Measurements from ENCODE around the gene ENOX1.

The ENOX1 gene

DNA sequence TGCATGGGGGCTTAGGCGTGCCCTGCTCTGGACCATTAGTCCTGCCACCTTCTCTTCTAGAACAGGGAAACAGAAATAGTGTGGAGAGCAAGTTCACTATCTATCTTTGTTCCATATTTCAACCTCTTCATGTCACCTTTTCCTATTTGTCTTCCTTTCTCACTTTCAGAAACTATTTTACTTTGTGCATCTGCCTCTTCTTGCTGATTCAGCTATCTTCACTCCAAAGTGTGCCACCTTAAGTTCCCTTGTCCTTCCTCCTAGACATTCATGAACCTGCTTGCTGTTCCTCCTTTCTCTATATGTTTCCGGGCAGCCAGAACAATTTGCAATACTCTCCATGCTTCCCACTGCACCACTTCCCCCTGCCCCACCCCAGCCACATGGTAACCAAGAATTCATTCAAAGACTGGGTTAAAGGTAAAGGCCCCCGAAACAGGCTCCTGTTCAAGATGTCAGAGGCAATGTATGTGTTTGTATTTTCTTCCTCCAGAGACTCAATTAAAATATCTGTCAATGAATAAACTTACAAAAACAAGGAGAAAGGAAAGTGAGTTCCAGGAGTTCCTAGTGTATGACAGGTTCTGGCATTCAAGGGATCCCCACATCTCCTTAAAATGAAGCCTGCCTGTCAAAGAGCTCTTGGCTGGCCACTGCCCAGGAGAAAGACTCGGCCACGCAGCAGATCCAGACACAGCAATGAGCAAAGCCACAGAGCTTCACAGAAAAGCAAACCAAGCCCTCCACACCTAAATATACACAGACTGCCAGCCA is 495.3 kb downstream of the ENOX1 start:
- no peak overlapping the region for H3K4me3 ChIP-seq (ENCODE audit: low read depth in 1 of 2, low read length in 2 of 2)
- no peaks in the 10 kb centered on the region for H3K27me3 ChIP-seq (ENCODE audit: control insufficient read depth in 1 of 2, insufficient read depth in 2 of 2, low read length in 2 of 2)
- H3K27ac ChIP-seq (ENCODE audit: low read depth, low read length), result no peak overlapping the region
- peaks cover 40% of the 10 kb centered on the region for H3K4me1 ChIP-seq (ENCODE audit: insufficient read depth, low read length)
- H3K36me3 ChIP-seq (ENCODE audit: insufficient read depth, low read length), result no peaks in the 10 kb centered on the region
- H3K9ac ChIP-seq (ENCODE audit: low read length), result no peak overlapping the region
- no peaks in the 10 kb centered on the region for H3K9me3 ChIP-seq (ENCODE audit: low read length)

DNA sequence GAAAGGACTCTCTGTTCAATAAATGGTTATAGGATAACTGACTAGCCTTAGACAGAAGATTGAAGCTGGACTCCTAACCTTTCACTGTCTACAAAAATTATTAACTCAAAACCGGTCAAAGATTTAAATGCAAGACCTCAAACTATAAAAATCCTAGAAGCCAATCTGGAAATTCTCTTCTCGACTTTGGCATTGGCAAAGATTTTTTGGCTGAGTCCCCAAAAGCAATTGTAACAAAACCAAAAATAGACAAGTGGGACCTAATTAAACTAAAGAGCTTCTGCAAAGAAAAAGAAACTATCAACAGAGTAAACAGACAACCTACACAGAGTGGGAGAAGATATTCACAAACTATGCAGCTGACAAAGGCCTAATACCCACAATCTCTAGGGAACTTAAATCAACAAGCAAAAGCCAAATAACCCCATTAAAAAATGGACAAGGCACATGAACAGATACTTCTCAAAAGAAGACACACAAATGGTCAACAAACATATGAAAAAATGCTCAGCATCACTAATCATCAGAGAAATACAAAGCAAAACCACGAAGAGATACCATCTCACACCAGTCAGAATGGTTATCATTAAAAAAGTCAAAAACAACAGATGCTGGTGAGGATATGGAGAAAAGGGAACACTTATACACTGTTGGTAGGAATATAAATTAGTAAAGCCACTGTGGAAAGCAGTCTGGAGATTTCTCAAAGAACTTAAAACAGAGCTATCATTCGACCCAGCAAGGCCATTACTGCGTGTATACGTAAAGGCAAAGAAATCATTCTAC is 497.1 kb downstream of the ENOX1 start:
- no peaks in the 10 kb centered on the region for H3K27me3 ChIP-seq (ENCODE audit: control insufficient read depth in 1 of 2, insufficient read depth in 2 of 2, low read length in 2 of 2)
- H3K36me3 ChIP-seq (ENCODE audit: insufficient read depth, low read length), result no peaks in the 10 kb centered on the region
- H3K9ac ChIP-seq (ENCODE audit: low read length), result no peak overlapping the region
- no peaks in the 10 kb centered on the region for H3K9me3 ChIP-seq (ENCODE audit: low read length)
- peaks cover 44% of the 10 kb centered on the region for H3K4me1 ChIP-seq (ENCODE audit: insufficient read depth, low read length)
- H3K4me3 ChIP-seq (ENCODE audit: low read depth in 1 of 2, low read length in 2 of 2), result no peak overlapping the region
- H3K27ac ChIP-seq (ENCODE audit: low read depth, low read length), result peak overlapping the region; percentile 54

DNA sequence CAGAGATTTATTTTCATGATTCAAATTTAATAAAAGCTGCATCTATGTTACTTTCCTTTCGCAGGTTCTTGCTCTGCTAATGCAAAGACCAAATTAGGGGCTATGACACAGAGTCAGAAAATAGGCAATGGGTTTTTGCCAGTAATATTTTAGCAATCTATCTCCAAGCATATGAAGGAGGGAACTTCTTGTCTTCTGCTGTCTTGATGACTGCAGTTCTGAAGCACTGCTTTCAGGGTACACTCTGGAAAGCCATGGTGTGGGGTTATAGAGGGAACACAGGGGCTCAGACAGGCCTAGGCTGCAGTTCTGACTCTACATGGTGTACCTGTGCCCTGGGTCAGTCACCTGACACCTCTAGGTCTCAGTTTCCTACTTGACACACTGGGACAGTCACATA is 500.0 kb downstream of the ENOX1 start:
- H3K27me3 ChIP-seq (ENCODE audit: control insufficient read depth in 1 of 2, insufficient read depth in 2 of 2, low read length in 2 of 2), result no peaks in the 10 kb centered on the region
- no peaks in the 10 kb centered on the region for H3K36me3 ChIP-seq (ENCODE audit: insufficient read depth, low read length)
- H3K27ac ChIP-seq (ENCODE audit: low read depth, low read length), result no peak overlapping the region
- H3K4me3 ChIP-seq (ENCODE audit: low read depth in 1 of 2, low read length in 2 of 2), result no peak overlapping the region
- no peak overlapping the region for H3K9ac ChIP-seq (ENCODE audit: low read length)
- H3K9me3 ChIP-seq (ENCODE audit: low read length), result no peaks in the 10 kb centered on the region
- H3K4me1 ChIP-seq (ENCODE audit: insufficient read depth, low read length), result peaks cover 39% of the 10 kb centered on the region

DNA sequence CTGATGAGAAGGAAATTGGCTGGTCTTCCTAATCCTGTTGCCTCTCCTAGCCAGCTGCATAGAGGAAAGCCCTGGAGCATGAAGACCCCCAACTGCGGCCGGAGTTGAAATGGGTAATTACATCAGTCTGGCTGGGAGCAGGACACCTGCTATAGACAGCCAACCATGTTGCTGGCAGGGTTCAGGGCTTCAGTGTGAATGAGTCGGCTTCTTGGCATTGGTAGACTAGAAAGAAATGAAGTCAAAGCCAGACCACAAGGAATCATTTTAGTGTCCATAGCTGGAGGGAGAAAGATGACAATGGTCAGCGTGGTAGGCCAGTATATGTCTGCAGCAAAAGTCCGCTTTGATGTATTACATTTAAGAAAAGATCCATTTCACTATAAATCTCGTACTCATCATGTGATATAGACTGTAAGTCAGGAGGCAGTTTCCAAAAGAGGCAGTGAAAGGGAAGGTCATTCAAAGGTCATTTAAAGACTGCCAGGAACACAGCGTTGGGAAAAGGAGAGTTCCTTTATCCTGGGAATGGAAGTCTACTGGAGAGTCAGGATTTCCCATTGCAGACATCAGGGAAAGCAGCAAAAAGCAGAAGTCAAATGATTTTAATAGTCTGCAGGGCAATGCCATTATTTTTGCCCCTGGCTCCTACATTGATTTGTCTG is 500.7 kb downstream of the ENOX1 start:
- Histone ChIP-seq H3K9ac (ENCODE audit: low read length) (no peak overlapping the region), H3K4me3 (ENCODE audit: low read depth in 1 of 2, low read length in 2 of 2) (no peak overlapping the region), H3K27ac (ENCODE audit: low read depth, low read length) (no peak overlapping the region), H3K9me3 (ENCODE audit: low read length) (no peaks in the 10 kb centered on the region), H3K4me1 (ENCODE audit: insufficient read depth, low read length) (peaks cover 32% of the 10 kb centered on the region), H3K36me3 (ENCODE audit: insufficient read depth, low read length) (no peaks in the 10 kb centered on the region), H3K27me3 (ENCODE audit: control insufficient read depth in 1 of 2, insufficient read depth in 2 of 2, low read length in 2 of 2) (no peaks in the 10 kb centered on the region)

DNA sequence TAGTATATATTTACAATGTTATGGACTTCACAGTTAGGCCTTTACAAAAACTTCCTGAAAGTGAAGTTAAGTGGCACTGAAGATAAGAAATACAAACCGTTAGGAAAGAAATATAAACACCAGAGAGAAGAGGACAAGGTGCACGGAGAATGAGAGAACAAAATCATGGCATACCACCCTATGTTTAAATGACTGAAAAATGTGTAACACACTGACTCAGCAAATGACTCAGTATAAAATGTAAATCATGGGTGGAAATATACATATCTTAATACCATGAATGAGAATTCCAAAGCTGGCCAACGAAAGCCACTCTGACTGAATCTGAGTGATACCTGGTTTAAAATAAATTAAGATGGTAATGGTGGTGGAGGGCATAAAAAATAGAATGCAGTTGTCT is 502.6 kb downstream of the ENOX1 start:
- no peaks in the 10 kb centered on the region for H3K36me3 ChIP-seq (ENCODE audit: insufficient read depth, low read length)
- no peak overlapping the region for H3K27ac ChIP-seq (ENCODE audit: low read depth, low read length)

DNA sequence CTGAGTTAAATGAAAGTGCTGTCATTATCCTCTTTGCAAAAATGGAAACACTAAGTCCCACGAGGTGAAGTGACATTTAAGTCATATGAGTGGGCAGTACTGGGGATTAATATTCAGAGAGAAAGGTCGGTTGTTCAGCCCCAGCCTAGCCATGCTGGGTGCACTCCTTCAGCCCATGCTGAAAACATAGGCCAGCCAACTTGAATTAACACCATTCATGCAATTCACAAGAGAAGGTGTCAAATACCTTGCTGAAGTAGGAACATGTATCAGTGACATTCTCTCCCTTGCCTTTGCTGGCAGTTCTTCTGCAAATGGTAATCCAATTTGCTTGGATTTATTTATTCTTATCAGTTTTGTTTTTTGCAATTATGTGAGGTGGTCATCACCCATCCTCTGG is 507.1 kb downstream of the ENOX1 start:
- Histone ChIP-seq H3K27ac (ENCODE audit: low read depth, low read length) (no peak overlapping the region), H3K4me1 (ENCODE audit: insufficient read depth, low read length) (peaks cover 19% of the 10 kb centered on the region), H3K36me3 (ENCODE audit: insufficient read depth, low read length) (no peaks in the 10 kb centered on the region), H3K27me3 (ENCODE audit: control insufficient read depth in 1 of 2, insufficient read depth in 2 of 2, low read length in 2 of 2) (no peaks in the 10 kb centered on the region), H3K4me3 (ENCODE audit: low read depth in 1 of 2, low read length in 2 of 2) (no peak overlapping the region), H3K9me3 (ENCODE audit: low read length) (no peaks in the 10 kb centered on the region), H3K9ac (ENCODE audit: low read length) (no peak overlapping the region)

More for the DNA sequence above, 502.6 kb downstream of the ENOX1 start:
- no peak overlapping the region for H3K4me3 ChIP-seq (ENCODE audit: low read depth in 1 of 2, low read length in 2 of 2)
- peaks cover 25% of the 10 kb centered on the region for H3K4me1 ChIP-seq (ENCODE audit: insufficient read depth, low read length)
- no peaks in the 10 kb centered on the region for H3K9me3 ChIP-seq (ENCODE audit: low read length)
- H3K9ac ChIP-seq (ENCODE audit: low read length), result no peak overlapping the region
- H3K27me3 ChIP-seq (ENCODE audit: control insufficient read depth in 1 of 2, insufficient read depth in 2 of 2, low read length in 2 of 2), result no peaks in the 10 kb centered on the region

DNA sequence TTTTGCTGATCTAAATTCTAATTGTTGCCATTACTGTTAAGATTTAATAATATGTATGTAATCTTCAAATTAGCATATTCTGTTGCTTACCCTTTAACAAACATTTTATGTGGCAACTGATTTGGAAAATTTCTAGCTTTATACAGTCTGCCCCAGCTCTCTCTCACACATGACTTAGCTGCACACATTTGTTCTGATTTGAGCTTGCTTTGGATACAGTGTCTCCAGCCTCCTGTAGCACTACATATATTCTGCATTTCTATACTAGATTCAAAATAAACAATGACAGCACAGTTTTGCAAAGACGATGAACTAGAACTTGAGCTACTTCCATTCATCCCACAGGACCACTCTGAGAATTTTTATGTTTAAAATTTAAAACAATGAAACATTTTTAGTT is 508.6 kb downstream of the ENOX1 start:
- Histone ChIP-seq H3K9me3 (ENCODE audit: low read length) (no peaks in the 10 kb centered on the region), H3K4me1 (ENCODE audit: insufficient read depth, low read length) (peaks cover 17% of the 10 kb centered on the region), H3K36me3 (ENCODE audit: insufficient read depth, low read length) (no peaks in the 10 kb centered on the region), H3K9ac (ENCODE audit: low read length) (no peak overlapping the region), H3K27me3 (ENCODE audit: control insufficient read depth in 1 of 2, insufficient read depth in 2 of 2, low read length in 2 of 2) (no peaks in the 10 kb centered on the region), H3K4me3 (ENCODE audit: low read depth in 1 of 2, low read length in 2 of 2) (no peak overlapping the region), H3K27ac (ENCODE audit: low read depth, low read length) (no peak overlapping the region)

DNA sequence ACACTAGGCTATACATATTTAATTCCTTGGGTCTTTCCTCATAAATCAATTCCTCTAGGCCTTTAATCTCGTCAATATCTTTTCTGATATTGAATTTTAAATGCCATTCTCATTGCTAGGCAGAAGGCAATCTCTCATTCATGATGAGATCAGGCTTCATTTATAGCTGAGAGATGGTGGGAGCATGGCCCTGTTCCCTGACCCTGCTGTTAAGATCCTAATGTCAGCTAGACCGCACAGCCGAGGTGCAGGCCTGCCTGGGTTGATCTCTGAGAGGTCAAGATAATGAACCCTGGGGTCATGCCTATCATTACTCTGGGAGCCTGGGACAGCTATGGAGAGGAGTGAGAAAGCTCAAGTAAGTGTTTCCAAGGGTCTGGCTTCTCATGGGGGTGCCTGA is 509.6 kb downstream of the ENOX1 start:
- no peaks in the 10 kb centered on the region for H3K9me3 ChIP-seq (ENCODE audit: low read length)
- no peaks in the 10 kb centered on the region for H3K36me3 ChIP-seq (ENCODE audit: insufficient read depth, low read length)

DNA sequence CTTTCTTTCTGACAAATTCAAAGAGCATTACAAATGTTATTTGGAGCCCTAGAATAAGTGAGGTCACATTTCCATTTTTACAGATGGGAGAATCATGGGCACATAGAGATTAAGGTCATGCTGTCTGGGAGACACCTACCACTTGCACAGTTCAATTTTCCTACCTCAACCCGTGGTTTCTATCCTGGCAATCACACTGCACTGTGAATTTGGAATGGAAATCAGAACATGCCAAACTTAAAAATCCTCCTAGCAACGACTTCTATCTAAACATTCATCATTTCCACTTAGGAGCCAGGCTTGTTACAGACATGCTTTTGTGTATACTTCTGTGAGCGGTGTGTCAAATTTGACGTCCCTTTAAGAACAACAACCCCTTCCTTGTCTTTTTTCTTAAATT is 511.9 kb downstream of the ENOX1 start:
- Histone ChIP-seq H3K4me1 (ENCODE audit: insufficient read depth, low read length) (peaks cover 27% of the 10 kb centered on the region), H3K9ac (ENCODE audit: low read length) (no peak overlapping the region), H3K27ac (ENCODE audit: low read depth, low read length) (no peak overlapping the region), H3K9me3 (ENCODE audit: low read length) (no peaks in the 10 kb centered on the region), H3K27me3 (ENCODE audit: control insufficient read depth in 1 of 2, insufficient read depth in 2 of 2, low read length in 2 of 2) (no peaks in the 10 kb centered on the region), H3K4me3 (ENCODE audit: low read depth in 1 of 2, low read length in 2 of 2) (no peak overlapping the region), H3K36me3 (ENCODE audit: insufficient read depth, low read length) (no peaks in the 10 kb centered on the region)

More for the DNA sequence above, 509.6 kb downstream of the ENOX1 start:
- H3K4me1 ChIP-seq (ENCODE audit: insufficient read depth, low read length), result peaks cover 17% of the 10 kb centered on the region
- H3K4me3 ChIP-seq (ENCODE audit: low read depth in 1 of 2, low read length in 2 of 2), result no peak overlapping the region
- H3K27me3 ChIP-seq (ENCODE audit: control insufficient read depth in 1 of 2, insufficient read depth in 2 of 2, low read length in 2 of 2), result no peaks in the 10 kb centered on the region
- no peak overlapping the region for H3K9ac ChIP-seq (ENCODE audit: low read length)
- no peak overlapping the region for H3K27ac ChIP-seq (ENCODE audit: low read depth, low read length)

DNA sequence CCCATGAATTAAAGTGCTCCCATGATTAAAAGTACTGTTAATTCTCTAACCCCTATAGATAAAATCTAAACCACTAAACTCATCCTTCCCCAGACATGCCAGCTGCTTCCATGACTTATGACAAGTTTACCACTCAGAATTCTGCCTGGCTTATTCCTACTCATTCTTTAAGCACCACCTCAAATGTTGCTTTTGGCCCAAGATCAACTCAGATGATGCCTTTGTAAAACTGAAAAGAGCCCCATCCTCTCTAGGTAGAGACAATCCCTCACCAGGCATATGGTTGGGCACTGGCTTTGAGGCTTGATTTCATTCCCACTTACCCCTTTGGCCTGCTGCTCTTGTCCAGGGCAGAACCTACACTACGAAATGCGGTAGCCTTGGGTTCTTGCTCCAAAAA is 513.4 kb downstream of the ENOX1 start:
- no peaks in the 10 kb centered on the region for H3K9me3 ChIP-seq (ENCODE audit: low read length)
- no peak overlapping the region for H3K27ac ChIP-seq (ENCODE audit: low read depth, low read length)
- H3K4me3 ChIP-seq (ENCODE audit: low read depth in 1 of 2, low read length in 2 of 2), result no peak overlapping the region
- no peaks in the 10 kb centered on the region for H3K27me3 ChIP-seq (ENCODE audit: control insufficient read depth in 1 of 2, insufficient read depth in 2 of 2, low read length in 2 of 2)
- no peak overlapping the region for H3K9ac ChIP-seq (ENCODE audit: low read length)
- peaks cover 39% of the 10 kb centered on the region for H3K4me1 ChIP-seq (ENCODE audit: insufficient read depth, low read length)
- H3K36me3 ChIP-seq (ENCODE audit: insufficient read depth, low read length), result no peaks in the 10 kb centered on the region

DNA sequence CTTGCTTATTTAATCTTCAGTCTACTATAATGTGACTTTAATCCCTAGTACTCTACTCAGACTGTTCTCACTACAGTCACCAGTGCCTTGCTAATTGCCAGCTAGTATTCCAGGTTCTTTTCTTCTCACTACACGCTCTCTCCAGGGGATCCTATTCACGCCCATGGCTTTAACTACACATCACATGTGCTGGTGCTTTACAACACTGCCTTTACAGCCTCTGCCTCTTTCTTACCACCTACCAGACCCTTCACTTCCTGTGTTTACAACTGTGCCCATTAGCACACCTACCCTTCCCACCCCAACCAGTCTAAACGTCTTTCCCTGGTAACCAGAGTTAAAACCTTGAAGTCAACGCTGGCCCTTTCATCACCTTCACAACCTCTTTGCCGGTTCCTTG is 513.9 kb downstream of the ENOX1 start:
- H3K4me1 ChIP-seq (ENCODE audit: insufficient read depth, low read length), result peaks cover 39% of the 10 kb centered on the region
- H3K27me3 ChIP-seq (ENCODE audit: control insufficient read depth in 1 of 2, insufficient read depth in 2 of 2, low read length in 2 of 2), result no peaks in the 10 kb centered on the region
- H3K9ac ChIP-seq (ENCODE audit: low read length), result no peak overlapping the region
- no peak overlapping the region for H3K27ac ChIP-seq (ENCODE audit: low read depth, low read length)
- H3K4me3 ChIP-seq (ENCODE audit: low read depth in 1 of 2, low read length in 2 of 2), result no peak overlapping the region
- H3K36me3 ChIP-seq (ENCODE audit: insufficient read depth, low read length), result no peaks in the 10 kb centered on the region
- H3K9me3 ChIP-seq (ENCODE audit: low read length), result no peaks in the 10 kb centered on the region
